WTC11 (cell line): ENCODE measurements around the gene AK2. TPM values are rescaled to one million over a fixed set of nuclear protein-coding genes. Genes with fewer than 3 reads are reported as not detected.

Experiments
- ATAC-seq: fragments of 200-7000 bp; cut with Tn5 transposase; 2 replicates; pipeline ENCODE4 v1.10.0; 2021; ENCODE audit warnings: mild to moderate bottlenecking, moderate library complexity
- CTCF ChIA-PET: fragments of 300-600 bp; sonication (Branson Sonifier 250); formaldehyde crosslinking; loops from one replicate; lab custom pipeline; 2021; ENCODE audit warnings: antibody characterized with exemption; lab: Charles Lee
- POLR2A ChIA-PET: fragments of 350-600 bp; sonication (Branson Sonifier 250); formaldehyde crosslinking; loops from one replicate; lab custom pipeline; 2021; ENCODE audit warnings: antibody characterized with exemption; lab: Charles Lee
- DNase-seq: peaks from one replicate; pipeline ENCODE4 v3.0.0; 2021; ENCODE audit warnings: low spot score
- H3K27ac Mint-ChIP-seq: 2 replicates; pipeline ENCODE4 v1.8.0; 2021; ENCODE audit warnings: mixed read lengths
- H3K27me3 Mint-ChIP-seq: 2 replicates; pipeline ENCODE4 v1.8.0; 2021; ENCODE audit warnings: low read depth, mild to moderate bottlenecking, moderate library complexity, mixed read lengths
- H3K36me3 Mint-ChIP-seq: 2 replicates; pipeline ENCODE4 v1.8.0; 2021; ENCODE audit warnings: mixed read lengths
- H3K4me1 Mint-ChIP-seq: 2 replicates; pipeline ENCODE4 v1.8.0; 2022; ENCODE audit warnings: mixed read lengths
- H3K4me3 Mint-ChIP-seq: 2 replicates; pipeline ENCODE4 v1.8.0; 2021; ENCODE audit warnings: mild to moderate bottlenecking, moderate library complexity, mixed read lengths
- H3K9me3 Mint-ChIP-seq: 2 replicates; pipeline ENCODE4 v1.8.0; 2021; ENCODE audit warnings: mixed read lengths
- ATF1 ChIP-seq: sonication (generic); formaldehyde crosslinking; IDR thresholded peaks from 2 replicates; pipeline ENCODE4 v1.8.1; 2023; ENCODE audit warnings: mild to moderate bottlenecking, moderate library complexity, missing genetic modification reagents
- CBFB ChIP-seq: sonication (generic); formaldehyde crosslinking; IDR thresholded peaks from 2 replicates; pipeline ENCODE4 v1.8.1; 2022; ENCODE audit warnings: mild to moderate bottlenecking, low read depth, missing genetic modification reagents
- CREM ChIP-seq: sonication (generic); formaldehyde crosslinking; IDR thresholded peaks from 2 replicates; pipeline ENCODE4 v1.8.1; 2022; ENCODE audit warnings: mild to moderate bottlenecking, missing genetic modification reagents, moderate library complexity
- FOXP1 ChIP-seq: sonication (generic); formaldehyde crosslinking; IDR thresholded peaks from 2 replicates; pipeline ENCODE4 v1.8.0; 2022; ENCODE audit warnings: missing genetic modification reagents, mild to moderate bottlenecking, moderate library complexity, borderline replicate concordance
- GTF2I ChIP-seq: fragments of 250-450 bp; sonication (Bioruptor Pico); conservative IDR thresholded peaks from 2 replicates; pipeline ENCODE4 v1.4.0; 2021; ENCODE audit warnings: mild to moderate bottlenecking
- IRF2 ChIP-seq: sonication (generic); formaldehyde crosslinking; IDR thresholded peaks from 2 replicates; pipeline ENCODE4 v1.8.0; 2022; ENCODE audit warnings: low read depth, missing genetic modification reagents, borderline replicate concordance
- MAX ChIP-seq: sonication (generic); formaldehyde crosslinking; IDR thresholded peaks from 2 replicates; pipeline ENCODE4 v1.8.0; 2022; ENCODE audit warnings: mild to moderate bottlenecking, missing genetic modification reagents
- MYBL2 ChIP-seq: sonication (generic); formaldehyde crosslinking; IDR thresholded peaks from 2 replicates; pipeline ENCODE4 v1.8.1; 2023; ENCODE audit warnings: mild to moderate bottlenecking, moderate library complexity, missing genetic modification reagents
- NR2C2 ChIP-seq: sonication (generic); formaldehyde crosslinking; IDR thresholded peaks from 2 replicates; pipeline ENCODE4 v1.8.0; 2022; ENCODE audit warnings: mild to moderate bottlenecking, missing genetic modification reagents
- PRRX2 ChIP-seq: fragments of 250-450 bp; sonication (Bioruptor Pico); IDR thresholded peaks from 2 replicates; pipeline ENCODE4 v1.8.0; 2021; ENCODE audit warnings: mild to moderate bottlenecking
- SMAD3 ChIP-seq: sonication (generic); formaldehyde crosslinking; IDR thresholded peaks from 2 replicates; pipeline ENCODE4 v1.8.0; 2022; ENCODE audit warnings: missing genetic modification reagents, mild to moderate bottlenecking, borderline replicate concordance
- TEAD4 ChIP-seq: sonication (generic); formaldehyde crosslinking; IDR thresholded peaks from 2 replicates; pipeline ENCODE4 v1.8.0; 2022; ENCODE audit warnings: mild to moderate bottlenecking, missing genetic modification reagents
- TP53 ChIP-seq: sonication (generic); formaldehyde crosslinking; IDR thresholded peaks from 2 replicates; pipeline ENCODE4 v1.8.1; 2023; ENCODE audit warnings: mild to moderate bottlenecking, missing genetic modification reagents
- ZNF232 ChIP-seq: sonication (generic); formaldehyde crosslinking; IDR thresholded peaks from 2 replicates; pipeline ENCODE4 v1.8.0; 2022; ENCODE audit warnings: mild to moderate bottlenecking, missing genetic modification reagents
- ZNF281 ChIP-seq: sonication (generic); formaldehyde crosslinking; IDR thresholded peaks from 2 replicates; pipeline ENCODE4 v1.8.0; 2023; ENCODE audit warnings: mild to moderate bottlenecking, missing genetic modification reagents
- ZNF423 ChIP-seq: fragments of 250-450 bp; sonication (Bioruptor Pico); IDR thresholded peaks from 2 replicates; pipeline ENCODE4 v2.1.2; 2022; ENCODE audit warnings: mild to moderate bottlenecking, moderate library complexity
- total RNA-seq: library from RNA; stranded (reverse); gene quantifications from 3 replicates; pipeline ENCODE4 v1.2.3, GENCODE V29; 2021
- TF ChIP-seq, protein P1 (sequence below): sonication (generic); formaldehyde crosslinking; IDR thresholded peaks from 2 replicates; pipeline ENCODE4 v1.8.1; 2022; ENCODE audit warnings: low read depth, missing genetic modification reagents, borderline replicate concordance
- TF ChIP-seq, protein P2 (sequence below): fragments of 250-450 bp; sonication (Bioruptor Pico); IDR thresholded peaks from 2 replicates; pipeline ENCODE4 v1.9.0; 2021; ENCODE audit warnings: mild to moderate bottlenecking
- TF ChIP-seq, protein P3 (sequence below): fragments of 250-450 bp; sonication (Bioruptor Pico); IDR thresholded peaks from 2 replicates; pipeline ENCODE4 v2.1.2; 2022; ENCODE audit warnings: mild to moderate bottlenecking, moderate library complexity

The AK2 gene
- total RNA-seq, 1 experiment from 2014 or later: 124 TPM

GRCh38 chr1:32971156-32971555, 65.5 kb downstream of the AK2 start (continued):
- TF ChIP-seq ZNF232 (CRISPR knock-in tag) (no peak), MYBL2 (CRISPR knock-in tag) (no peak)

- H3K27me3 Mint-ChIP-seq: peaks cover 59% of the 10 kb centered on the region
- ChIA-PET POLR2A (no interaction called here), CTCF (interaction anchor here (0.6 to 0.8 kb wide), 2 partner anchors 86 to 158 kb away, joined by 4 read pairs; no protein-coding TSS in a partner anchor)
- DNase-seq: no peak
- H3K9me3 Mint-ChIP-seq: no peaks in the 10 kb centered on the region
- no peaks in the 10 kb centered on the region for H3K36me3 Mint-ChIP-seq
- TF ChIP-seq PRRX2 (CRISPR knock-in tag): no peak
- no peak for TF ChIP-seq SMAD3 (CRISPR knock-in tag)
- TF ChIP-seq, protein P1, sequence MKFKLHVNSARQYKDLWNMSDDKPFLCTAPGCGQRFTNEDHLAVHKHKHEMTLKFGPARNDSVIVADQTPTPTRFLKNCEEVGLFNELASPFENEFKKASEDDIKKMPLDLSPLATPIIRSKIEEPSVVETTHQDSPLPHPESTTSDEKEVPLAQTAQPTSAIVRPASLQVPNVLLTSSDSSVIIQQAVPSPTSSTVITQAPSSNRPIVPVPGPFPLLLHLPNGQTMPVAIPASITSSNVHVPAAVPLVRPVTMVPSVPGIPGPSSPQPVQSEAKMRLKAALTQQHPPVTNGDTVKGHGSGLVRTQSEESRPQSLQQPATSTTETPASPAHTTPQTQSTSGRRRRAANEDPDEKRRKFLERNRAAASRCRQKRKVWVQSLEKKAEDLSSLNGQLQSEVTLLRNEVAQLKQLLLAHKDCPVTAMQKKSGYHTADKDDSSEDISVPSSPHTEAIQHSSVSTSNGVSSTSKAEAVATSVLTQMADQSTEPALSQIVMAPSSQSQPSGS (CRISPR knock-in tag): no peak
- no peak for ATAC-seq
- no peak overlapping the region for H3K4me3 Mint-ChIP-seq
- H3K4me1 Mint-ChIP-seq: peaks cover 12% of the 10 kb centered on the region
- no peak overlapping the region for H3K27ac Mint-ChIP-seq
Observed at GRCh38 chr1:32969566-32969965, 67.1 kb downstream of the AK2 start.

DNA sequence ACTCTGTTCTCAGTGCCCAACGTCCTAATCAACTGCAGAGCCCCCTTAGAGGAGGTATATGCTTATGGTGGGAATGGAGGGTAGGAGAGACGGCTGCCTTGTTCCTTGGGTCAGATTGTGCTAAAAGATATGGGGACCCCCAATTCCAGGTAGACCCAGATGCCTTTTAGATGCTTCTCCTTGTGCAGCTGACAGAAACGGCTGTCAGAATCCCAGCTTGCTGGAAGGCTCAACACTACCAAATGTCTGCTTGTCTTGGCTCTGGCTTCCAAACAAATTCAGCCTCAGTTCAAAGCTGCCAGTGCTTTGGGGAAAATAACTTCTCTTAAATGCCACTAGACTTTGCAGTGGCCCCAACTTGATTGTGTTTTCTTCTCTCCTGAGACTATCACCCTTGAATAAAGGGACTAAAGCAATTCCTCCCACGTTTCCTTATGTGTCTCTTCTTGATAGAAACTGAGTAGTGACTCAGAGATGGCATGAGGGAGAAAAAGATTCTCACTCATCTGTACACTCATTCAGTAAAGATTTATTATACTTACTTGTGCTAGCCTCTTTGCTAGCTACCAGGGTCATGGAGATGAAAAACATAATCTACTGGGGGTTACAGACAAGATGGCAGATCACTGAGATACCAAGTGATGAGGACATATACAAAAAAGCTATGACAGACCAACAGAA, 68.7 kb downstream of the AK2 start:
- peaks cover 62% of the 10 kb centered on the region for H3K27me3 Mint-ChIP-seq
- POLR2A ChIA-PET: no interaction called here
- no peaks in the 10 kb centered on the region for H3K36me3 Mint-ChIP-seq
- ATAC-seq (no peak), DNase-seq (no peak)
- TF ChIP-seq TP53 (CRISPR knock-in tag): no peak
- no peak for TF ChIP-seq CBFB (CRISPR knock-in tag)
- no peak for TF ChIP-seq ZNF232 (CRISPR knock-in tag)
- no peak for TF ChIP-seq MYBL2 (CRISPR knock-in tag)
- TF ChIP-seq GTF2I (CRISPR knock-in tag): no peak
- TF ChIP-seq ATF1 (CRISPR knock-in tag): no peak
- TF ChIP-seq ZNF281 (CRISPR knock-in tag): no peak
- no peak for TF ChIP-seq TEAD4 (CRISPR knock-in tag)
- TF ChIP-seq, protein P2, sequence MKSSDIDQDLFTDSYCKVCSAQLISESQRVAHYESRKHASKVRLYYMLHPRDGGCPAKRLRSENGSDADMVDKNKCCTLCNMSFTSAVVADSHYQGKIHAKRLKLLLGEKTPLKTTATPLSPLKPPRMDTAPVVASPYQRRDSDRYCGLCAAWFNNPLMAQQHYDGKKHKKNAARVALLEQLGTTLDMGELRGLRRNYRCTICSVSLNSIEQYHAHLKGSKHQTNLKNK (CRISPR knock-in tag): no peak
- no peak for TF ChIP-seq MAX (CRISPR knock-in tag)
- TF ChIP-seq CREM (CRISPR knock-in tag): no peak
- no peak for TF ChIP-seq NR2C2 (CRISPR knock-in tag)
- TF ChIP-seq ZNF423 (CRISPR knock-in tag): no peak
- no peak overlapping the region for H3K27ac Mint-ChIP-seq
- no peak overlapping the region for H3K4me3 Mint-ChIP-seq
- no peaks in the 10 kb centered on the region for H3K9me3 Mint-ChIP-seq
- peaks cover 15% of the 10 kb centered on the region for H3K4me1 Mint-ChIP-seq
- CTCF ChIA-PET: no interaction called here

DNA sequence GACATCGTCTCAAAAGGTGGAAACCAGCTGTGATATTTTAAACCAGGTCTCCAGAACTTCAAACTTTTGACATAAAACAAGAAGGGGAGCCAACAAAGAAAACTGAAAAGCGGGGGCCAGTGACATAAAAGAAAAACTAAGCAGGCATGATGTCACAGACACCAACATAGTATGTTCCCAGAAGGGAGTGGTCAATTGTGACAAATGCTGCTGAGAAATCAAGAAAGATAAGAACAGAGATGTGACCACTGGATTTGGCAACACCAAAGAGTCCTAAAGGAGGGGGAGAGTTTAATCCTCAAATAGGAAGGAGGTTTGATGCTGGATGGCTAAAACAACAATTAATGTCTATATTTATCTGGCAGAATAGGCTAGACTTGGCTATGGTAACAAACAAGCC, 69.8 kb downstream of the AK2 start:
- Mint-ChIP-seq H3K9me3 (no peaks in the 10 kb centered on the region), H3K27ac (no peak overlapping the region), H3K36me3 (no peaks in the 10 kb centered on the region), H3K27me3 (peaks cover 63% of the 10 kb centered on the region), H3K4me1 (peaks cover 20% of the 10 kb centered on the region), H3K4me3 (no peak overlapping the region)
- DNase-seq: no peak
- POLR2A ChIA-PET: no interaction called here
- no peak for ATAC-seq
- CTCF ChIA-PET: no interaction called here
- no peak for TF ChIP-seq IRF2 (CRISPR knock-in tag)
- no peak for TF ChIP-seq FOXP1 (CRISPR knock-in tag)
- TF ChIP-seq, protein P1 (CRISPR knock-in tag): no peak
- no peak for TF ChIP-seq PRRX2 (CRISPR knock-in tag)
- TF ChIP-seq, protein P3, sequence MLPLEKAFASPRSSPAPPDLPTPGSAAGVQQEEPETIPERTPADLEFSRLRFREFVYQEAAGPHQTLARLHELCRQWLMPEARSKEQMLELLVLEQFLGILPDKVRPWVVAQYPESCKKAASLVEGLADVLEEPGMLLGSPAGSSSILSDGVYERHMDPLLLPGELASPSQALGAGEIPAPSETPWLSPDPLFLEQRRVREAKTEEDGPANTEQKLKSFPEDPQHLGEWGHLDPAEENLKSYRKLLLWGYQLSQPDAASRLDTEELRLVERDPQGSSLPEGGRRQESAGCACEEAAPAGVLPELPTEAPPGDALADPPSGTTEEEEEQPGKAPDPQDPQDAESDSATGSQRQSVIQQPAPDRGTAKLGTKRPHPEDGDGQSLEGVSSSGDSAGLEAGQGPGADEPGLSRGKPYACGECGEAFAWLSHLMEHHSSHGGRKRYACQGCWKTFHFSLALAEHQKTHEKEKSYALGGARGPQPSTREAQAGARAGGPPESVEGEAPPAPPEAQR (CRISPR knock-in tag): no peak
